Measurements from ENCODE around the gene SEZ6L2. TPM values are rescaled to one million over a fixed set of nuclear protein-coding genes. Genes with fewer than 3 reads are reported as not detected.
A peak's percentile ranks its signal among the peaks of the same experiment; 100 is the strongest.
"Not testable (repeated sequence)": the region's sequence is repeated elsewhere in the genome, so short reads cannot be mapped to it uniquely, and the experiment has no call there.

The SEZ6L2 gene
- total RNA-seq = under 1 TPM; 0.11 to 0.13 TPM

DNA sequence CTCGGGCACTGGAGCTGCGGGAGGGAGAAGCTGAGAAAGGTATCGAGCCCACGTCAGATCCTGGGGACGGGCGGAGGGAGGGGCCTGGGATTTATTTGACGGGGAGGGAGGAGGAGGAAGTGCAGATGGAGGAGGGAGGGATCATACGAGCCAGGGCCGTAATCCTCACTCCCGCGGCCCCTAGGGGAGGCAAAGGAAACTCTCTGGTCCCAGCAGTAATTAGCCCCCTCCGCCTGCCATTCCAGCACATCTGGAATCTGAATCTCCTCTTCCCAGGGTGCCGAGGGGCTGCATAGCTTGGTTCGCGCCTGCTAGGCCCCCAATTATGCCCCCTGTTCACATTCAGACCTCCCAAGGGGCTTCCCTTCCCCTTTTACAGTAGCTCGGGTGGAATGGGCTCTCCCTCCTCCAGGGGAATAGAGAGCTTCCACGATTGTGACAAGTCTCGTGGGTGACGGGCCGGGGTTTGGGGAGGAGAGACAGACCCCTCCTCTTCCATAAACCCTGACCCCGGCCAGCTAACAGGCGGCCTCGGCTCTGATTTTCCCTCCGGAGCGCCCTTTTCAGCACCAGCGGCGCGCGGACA, at the start of gene SEZ6L2:
SEZ6L2 (minus strand) TSS at position 35 of the 586 bp plus-strand sequence. CDS start 531 bp downstream, outside the sequence.
- peaks cover 12% of the 10 kb centered on the region for H3K4me1 Mint-ChIP-seq (ENCODE audit: low read depth)
- H3K9me3 Mint-ChIP-seq = no peaks in the 10 kb centered on the region
- peak within 1 kb of the TSS; percentile 67 for H3K4me3 Mint-ChIP-seq
- H3K27ac Mint-ChIP-seq = no peak within 1 kb of the TSS
- no peaks in the 10 kb centered on the region for H3K36me3 Mint-ChIP-seq (ENCODE audit: low read depth)
- no peak for TF ChIP-seq CTCF (IDR thresholded peaks at IDR 0.05)
- H3K27me3 Mint-ChIP-seq = peaks cover 23% of the 10 kb centered on the region
- ATAC-seq (no peak), DNase-seq (peak; percentile 73)
- CTCF ChIA-PET = interaction anchor here (1.0 to 2.5 kb wide), 3 partner anchors 32 to 208 kb away, joined by 3 to 6 read pairs (median 4); partner anchors contain the start of gene TLCD3B
- intact Hi-C loops (cut with micrococcal nuclease) = loop anchor here (2.0 kb wide), 1 partner anchor 21 kb away; no protein-coding TSS in a partner anchor
- POLR2A ChIA-PET = interaction anchor here (2.6 to 3.1 kb wide), 2 partner anchors 26 to 97 kb away, joined by 13 to 16 read pairs; partner anchors contain the start of genes HIRIP3, INO80E and KCTD13

DNA sequence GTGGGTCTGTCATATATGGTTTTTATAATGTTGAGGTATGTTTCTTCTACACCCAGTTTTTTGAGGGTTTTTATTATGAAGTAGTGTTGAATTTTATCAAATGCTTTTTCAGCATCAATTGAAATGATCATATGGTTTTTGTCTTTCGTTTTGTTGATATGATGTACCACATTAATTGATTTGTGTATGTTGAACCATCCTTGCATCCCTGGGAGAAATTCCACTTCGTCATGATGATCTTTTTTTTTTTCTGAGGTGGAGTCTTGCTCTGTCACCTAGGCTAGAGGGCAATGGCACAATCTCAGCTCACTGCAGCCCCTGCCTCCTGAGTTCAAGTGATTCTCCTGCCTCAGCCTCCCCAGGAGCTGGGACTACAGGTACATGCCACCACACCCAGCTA, 48.5 kb upstream of the SEZ6L2 start:
- Mint-ChIP-seq H3K27me3 (peaks cover 2% of the 10 kb centered on the region), H3K4me1 (ENCODE audit: low read depth) (no peaks in the 10 kb centered on the region), H3K27ac (no peak overlapping the region), H3K9me3 (peaks cover 4% of the 10 kb centered on the region), H3K4me3 (no peak overlapping the region), H3K36me3 (ENCODE audit: low read depth) (no peaks in the 10 kb centered on the region)
- ChIA-PET CTCF (no interaction called here), POLR2A (no interaction called here)
- DNase-seq = no peak
- intact Hi-C loops (cut with micrococcal nuclease) = no loop called here
- TF ChIP-seq CTCF (IDR thresholded peaks at IDR 0.05) = no peak
- ATAC-seq = no peak

- CTCF ChIA-PET = interaction anchor here (1.0 to 1.6 kb wide), 4 partner anchors 18 to 87 kb away, joined by 3 to 4 read pairs (median 3); partner anchors contain the start of genes TLCD3B and TMEM219
- H3K4me3 Mint-ChIP-seq = no peak overlapping the region
- H3K27me3 Mint-ChIP-seq = no peaks in the 10 kb centered on the region
- intact Hi-C loops (cut with micrococcal nuclease) = no loop called here
- POLR2A ChIA-PET = interaction anchor here (0.8 to 1.3 kb wide), 2 partner anchors 17 to 18 kb away, joined by 4 read pairs; partner anchors contain the start of genes KCTD13 and TMEM219
- H3K36me3 Mint-ChIP-seq (ENCODE audit: low read depth) = no peaks in the 10 kb centered on the region
- TF ChIP-seq CTCF (IDR thresholded peaks at IDR 0.05) = no peak
- DNase-seq (no peak), ATAC-seq (no peak)
- H3K27ac Mint-ChIP-seq = no peak overlapping the region
- no peaks in the 10 kb centered on the region for H3K4me1 Mint-ChIP-seq (ENCODE audit: low read depth)
- H3K9me3 Mint-ChIP-seq = no peaks in the 10 kb centered on the region
These were observed 44.8 kb upstream of the SEZ6L2 start for GRCh38 chr16:29943846-29944799.

GRCh38 chr16:29940656-29941055, 41.3 kb upstream of the SEZ6L2 start:
- ChIA-PET POLR2A (interaction anchor here (0.6 to 2.1 kb wide), 2 partner anchors 20 to 329 kb away, joined by 3 to 6 read pairs; no protein-coding TSS in a partner anchor), CTCF (interaction anchor here (1.6 kb wide), 2 partner anchors 91 to 92 kb away, joined by 6 to 7 read pairs; partner anchors contain the start of gene TLCD3B)
- intact Hi-C loops (cut with micrococcal nuclease) = no loop called here
- DNase-seq = no peak
- Mint-ChIP-seq H3K4me3 (no peak overlapping the region), H3K9me3 (no peaks in the 10 kb centered on the region), H3K36me3 (ENCODE audit: low read depth) (no peaks in the 10 kb centered on the region), H3K27me3 (no peaks in the 10 kb centered on the region), H3K4me1 (ENCODE audit: low read depth) (no peaks in the 10 kb centered on the region), H3K27ac (no peak overlapping the region)
- no peak for ATAC-seq
- TF ChIP-seq CTCF (IDR thresholded peaks at IDR 0.05) = no peak

GRCh38 chr16:29931750-29932149, 32.4 kb upstream of the SEZ6L2 start:
- H3K9me3 Mint-ChIP-seq; H3K4me3 Mint-ChIP-seq; POLR2A ChIA-PET; intact Hi-C loops (cut with micrococcal nuclease); ATAC-seq; DNase-seq; H3K27me3 Mint-ChIP-seq; H3K36me3 Mint-ChIP-seq (ENCODE audit: low read depth); H3K27ac Mint-ChIP-seq; H3K4me1 Mint-ChIP-seq (ENCODE audit: low read depth): not testable (repeated sequence)
- CTCF ChIA-PET = interaction anchor here (1.0 to 2.0 kb wide), 2 partner anchors 32 to 83 kb away, joined by 3 to 4 read pairs; partner anchors contain the start of genes ASPHD1 and SEZ6L2
